Measurements from ENCODE around the gene SRRM4.

DNA sequence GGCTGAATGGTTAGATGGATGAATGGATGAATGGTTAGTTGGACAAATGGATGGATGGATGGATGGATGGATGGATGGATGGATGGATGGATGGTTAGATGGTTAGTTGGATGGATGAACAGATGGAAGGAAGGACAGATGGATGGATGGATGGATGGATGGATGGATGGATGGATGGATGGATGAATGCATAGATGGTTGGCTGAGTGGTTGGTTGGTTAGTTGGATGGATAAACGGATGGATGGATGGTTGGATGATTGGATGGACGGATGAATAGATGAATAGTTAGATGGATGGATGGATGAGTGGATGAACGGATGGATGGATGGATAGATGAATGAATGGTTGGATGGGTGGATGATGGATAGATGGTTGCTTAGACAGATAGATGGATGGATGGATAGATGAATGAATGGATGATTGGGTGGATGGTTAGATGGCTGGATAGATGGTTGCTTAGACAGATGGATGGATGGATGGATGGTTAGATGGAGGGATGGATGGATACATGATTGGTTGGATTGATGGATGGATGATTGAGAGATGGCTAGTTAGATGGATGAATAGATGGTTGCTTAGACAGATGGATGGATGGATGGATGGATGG, 148.6 kb downstream of the SRRM4 start:
- TF ChIP-seq, protein P1, sequence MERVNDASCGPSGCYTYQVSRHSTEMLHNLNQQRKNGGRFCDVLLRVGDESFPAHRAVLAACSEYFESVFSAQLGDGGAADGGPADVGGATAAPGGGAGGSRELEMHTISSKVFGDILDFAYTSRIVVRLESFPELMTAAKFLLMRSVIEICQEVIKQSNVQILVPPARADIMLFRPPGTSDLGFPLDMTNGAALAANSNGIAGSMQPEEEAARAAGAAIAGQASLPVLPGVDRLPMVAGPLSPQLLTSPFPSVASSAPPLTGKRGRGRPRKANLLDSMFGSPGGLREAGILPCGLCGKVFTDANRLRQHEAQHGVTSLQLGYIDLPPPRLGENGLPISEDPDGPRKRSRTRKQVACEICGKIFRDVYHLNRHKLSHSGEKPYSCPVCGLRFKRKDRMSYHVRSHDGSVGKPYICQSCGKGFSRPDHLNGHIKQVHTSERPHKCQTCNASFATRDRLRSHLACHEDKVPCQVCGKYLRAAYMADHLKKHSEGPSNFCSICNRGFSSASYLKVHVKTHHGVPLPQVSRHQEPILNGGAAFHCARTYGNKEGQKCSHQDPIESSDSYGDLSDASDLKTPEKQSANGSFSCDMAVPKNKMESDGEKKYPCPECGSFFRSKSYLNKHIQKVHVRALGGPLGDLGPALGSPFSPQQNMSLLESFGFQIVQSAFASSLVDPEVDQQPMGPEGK (CRISPR knock-in tag; IDR thresholded peaks at IDR 0.05; ENCODE audit: borderline replicate concordance): no peak
- TF ChIP-seq, protein P2, sequence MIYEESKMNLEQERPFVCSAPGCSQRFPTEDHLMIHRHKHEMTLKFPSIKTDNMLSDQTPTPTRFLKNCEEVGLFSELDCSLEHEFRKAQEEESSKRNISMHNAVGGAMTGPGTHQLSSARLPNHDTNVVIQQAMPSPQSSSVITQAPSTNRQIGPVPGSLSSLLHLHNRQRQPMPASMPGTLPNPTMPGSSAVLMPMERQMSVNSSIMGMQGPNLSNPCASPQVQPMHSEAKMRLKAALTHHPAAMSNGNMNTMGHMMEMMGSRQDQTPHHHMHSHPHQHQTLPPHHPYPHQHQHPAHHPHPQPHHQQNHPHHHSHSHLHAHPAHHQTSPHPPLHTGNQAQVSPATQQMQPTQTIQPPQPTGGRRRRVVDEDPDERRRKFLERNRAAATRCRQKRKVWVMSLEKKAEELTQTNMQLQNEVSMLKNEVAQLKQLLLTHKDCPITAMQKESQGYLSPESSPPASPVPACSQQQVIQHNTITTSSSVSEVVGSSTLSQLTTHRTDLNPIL (CRISPR knock-in tag; IDR thresholded peaks at IDR 0.05; ENCODE audit: low read depth): no peak
- TF ChIP-seq ISL1 (CRISPR knock-in tag; IDR thresholded peaks at IDR 0.05) (no peak), TCF4 (CRISPR knock-in tag; IDR thresholded peaks at IDR 0.05; ENCODE audit: borderline replicate concordance) (no peak), BACH2 (CRISPR knock-in tag; IDR thresholded peaks at IDR 0.05; ENCODE audit: borderline replicate concordance) (no peak), ZNF8 (CRISPR knock-in tag; IDR thresholded peaks at IDR 0.05) (no peak), ZFP30 (CRISPR knock-in tag; IDR thresholded peaks at IDR 0.05) (no peak), ZFP3 (CRISPR knock-in tag; IDR thresholded peaks at IDR 0.05) (no peak), SNAI2 (CRISPR knock-in tag; IDR thresholded peaks at IDR 0.05) (no peak), RARB (CRISPR knock-in tag; IDR thresholded peaks at IDR 0.05) (no peak), OSR1 (CRISPR knock-in tag; IDR thresholded peaks at IDR 0.05) (no peak)

Measured in SK-N-SH treated with all-trans-retinoic acid at 6 μM for 48 hours (cell line).